ENCODE measurements around the gene ALCAM. TPM values are rescaled to one million over a fixed set of nuclear protein-coding genes. Genes with fewer than 3 reads are reported as not detected.
A peak's percentile ranks its signal among the peaks of the same experiment; 100 is the strongest.

Gene ALCAM
- total RNA-seq, 1 experiment from 2014 or later, result 36.8 TPM

DNA sequence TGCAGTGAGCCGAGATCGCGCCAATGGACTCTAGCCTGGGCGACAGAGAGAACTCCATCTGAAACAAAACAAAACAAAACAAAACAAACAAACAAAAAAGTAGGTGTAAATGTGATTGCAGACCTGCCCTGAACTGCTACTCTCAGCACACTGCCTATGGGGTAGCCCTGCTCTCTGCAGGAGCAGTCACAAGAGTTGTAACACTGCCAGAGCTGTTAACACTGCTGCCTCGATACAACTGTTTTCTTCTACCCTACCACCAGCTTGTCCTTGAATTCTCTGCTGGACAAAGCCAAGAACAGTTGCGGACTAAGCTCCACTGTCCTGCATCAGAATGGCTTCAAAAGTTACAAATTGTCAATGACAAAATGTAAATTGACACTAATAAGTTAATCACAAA, 89.3 kb downstream of the ALCAM start:
- H3K4me1 ChIP-seq (ENCODE audit: insufficient read depth, low read length, poor library complexity, severe bottlenecking), result peaks cover 11% of the 10 kb centered on the region
- no peaks in the 10 kb centered on the region for H3K27me3 ChIP-seq (replicated peaks; ENCODE audit: insufficient read depth, low read depth, low read length, poor library complexity)
- intact Hi-C loops (cut with micrococcal nuclease; ENCODE audit: unreplicated experiment), result no loop called here
- BruUV-seq (replicated peaks), result no TSS peak
- H3K9me3 ChIP-seq (ENCODE audit: low read depth, low read length, poor library complexity, severe bottlenecking), result no peaks in the 10 kb centered on the region
- ChIA-PET POLR2A (ENCODE audit: low non-redundant PET) (no interaction called here), CTCF (no interaction called here)
- no peak for TF ChIP-seq EZH2 (IDR thresholded peaks at IDR 0.05; ENCODE audit: borderline replicate concordance, low read depth, low read length, poor library complexity, severe bottlenecking)
- TF ChIP-seq, protein P1, sequence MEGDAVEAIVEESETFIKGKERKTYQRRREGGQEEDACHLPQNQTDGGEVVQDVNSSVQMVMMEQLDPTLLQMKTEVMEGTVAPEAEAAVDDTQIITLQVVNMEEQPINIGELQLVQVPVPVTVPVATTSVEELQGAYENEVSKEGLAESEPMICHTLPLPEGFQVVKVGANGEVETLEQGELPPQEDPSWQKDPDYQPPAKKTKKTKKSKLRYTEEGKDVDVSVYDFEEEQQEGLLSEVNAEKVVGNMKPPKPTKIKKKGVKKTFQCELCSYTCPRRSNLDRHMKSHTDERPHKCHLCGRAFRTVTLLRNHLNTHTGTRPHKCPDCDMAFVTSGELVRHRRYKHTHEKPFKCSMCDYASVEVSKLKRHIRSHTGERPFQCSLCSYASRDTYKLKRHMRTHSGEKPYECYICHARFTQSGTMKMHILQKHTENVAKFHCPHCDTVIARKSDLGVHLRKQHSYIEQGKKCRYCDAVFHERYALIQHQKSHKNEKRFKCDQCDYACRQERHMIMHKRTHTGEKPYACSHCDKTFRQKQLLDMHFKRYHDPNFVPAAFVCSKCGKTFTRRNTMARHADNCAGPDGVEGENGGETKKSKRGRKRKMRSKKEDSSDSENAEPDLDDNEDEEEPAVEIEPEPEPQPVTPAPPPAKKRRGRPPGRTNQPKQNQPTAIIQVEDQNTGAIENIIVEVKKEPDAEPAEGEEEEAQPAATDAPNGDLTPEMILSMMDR (conservative IDR thresholded peaks at IDR 0.05; ENCODE audit: low read depth, low read length), result no peak
- no peaks in the 10 kb centered on the region for H3K36me3 ChIP-seq (ENCODE audit: insufficient read depth, low read length, poor library complexity, severe bottlenecking)
- H3K4me3 ChIP-seq (ENCODE audit: low read depth, low read length, poor library complexity, severe bottlenecking), result no peak overlapping the region
- no peak overlapping the region for H3K27ac ChIP-seq (ENCODE audit: low read depth, low read length, poor library complexity, severe bottlenecking)
- DNase-seq (ENCODE audit: low spot score), result no peak

DNA sequence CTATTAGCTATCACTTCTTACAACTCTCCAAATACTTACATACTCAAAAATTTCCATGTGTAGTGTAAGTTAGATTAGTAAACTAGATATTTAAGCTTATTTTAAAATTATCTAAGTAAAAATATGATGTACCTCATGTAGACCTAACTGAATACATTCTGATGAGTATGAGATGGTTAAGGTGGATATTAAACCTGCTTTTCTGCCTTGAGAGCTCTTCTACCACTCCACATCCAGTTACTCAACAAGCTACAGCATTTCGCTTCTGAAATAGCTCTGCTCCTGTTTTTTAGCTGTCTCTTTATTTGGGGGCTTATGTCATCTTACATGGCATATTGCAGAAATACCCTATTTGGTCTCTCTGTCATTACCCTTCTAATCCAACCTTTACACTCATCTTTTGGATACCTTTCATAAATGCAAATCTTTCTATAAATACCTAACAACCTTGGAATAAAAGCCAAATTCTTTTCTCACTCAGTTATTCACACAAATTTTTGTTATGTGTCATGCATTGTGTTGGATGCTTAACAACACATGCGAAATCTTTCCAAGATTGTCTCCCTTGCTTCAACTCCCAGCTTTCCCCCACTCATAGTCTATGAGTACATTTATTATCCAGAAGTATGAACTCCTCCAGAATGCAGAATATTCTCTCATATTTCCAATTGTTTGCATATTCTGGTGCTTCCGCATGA, 92.0 kb downstream of the ALCAM start:
- H3K4me1 ChIP-seq (ENCODE audit: insufficient read depth, low read length, poor library complexity, severe bottlenecking), result peaks cover 11% of the 10 kb centered on the region
- TF ChIP-seq EZH2 (IDR thresholded peaks at IDR 0.05; ENCODE audit: borderline replicate concordance, low read depth, low read length, poor library complexity, severe bottlenecking), result no peak
- TF ChIP-seq, protein P1 (conservative IDR thresholded peaks at IDR 0.05; ENCODE audit: low read depth, low read length), result no peak
- no TSS peak for BruUV-seq (replicated peaks)
- no peak overlapping the region for H3K27ac ChIP-seq (ENCODE audit: low read depth, low read length, poor library complexity, severe bottlenecking)
- no peaks in the 10 kb centered on the region for H3K36me3 ChIP-seq (ENCODE audit: insufficient read depth, low read length, poor library complexity, severe bottlenecking)
- H3K27me3 ChIP-seq (replicated peaks; ENCODE audit: insufficient read depth, low read depth, low read length, poor library complexity), result no peaks in the 10 kb centered on the region
- H3K4me3 ChIP-seq (ENCODE audit: low read depth, low read length, poor library complexity, severe bottlenecking), result no peak overlapping the region
- ChIA-PET CTCF (no interaction called here), POLR2A (ENCODE audit: low non-redundant PET) (no interaction called here)
- intact Hi-C loops (cut with micrococcal nuclease; ENCODE audit: unreplicated experiment), result no loop called here
- DNase-seq (ENCODE audit: low spot score), result no peak
- H3K9me3 ChIP-seq (ENCODE audit: low read depth, low read length, poor library complexity, severe bottlenecking), result no peaks in the 10 kb centered on the region

DNA sequence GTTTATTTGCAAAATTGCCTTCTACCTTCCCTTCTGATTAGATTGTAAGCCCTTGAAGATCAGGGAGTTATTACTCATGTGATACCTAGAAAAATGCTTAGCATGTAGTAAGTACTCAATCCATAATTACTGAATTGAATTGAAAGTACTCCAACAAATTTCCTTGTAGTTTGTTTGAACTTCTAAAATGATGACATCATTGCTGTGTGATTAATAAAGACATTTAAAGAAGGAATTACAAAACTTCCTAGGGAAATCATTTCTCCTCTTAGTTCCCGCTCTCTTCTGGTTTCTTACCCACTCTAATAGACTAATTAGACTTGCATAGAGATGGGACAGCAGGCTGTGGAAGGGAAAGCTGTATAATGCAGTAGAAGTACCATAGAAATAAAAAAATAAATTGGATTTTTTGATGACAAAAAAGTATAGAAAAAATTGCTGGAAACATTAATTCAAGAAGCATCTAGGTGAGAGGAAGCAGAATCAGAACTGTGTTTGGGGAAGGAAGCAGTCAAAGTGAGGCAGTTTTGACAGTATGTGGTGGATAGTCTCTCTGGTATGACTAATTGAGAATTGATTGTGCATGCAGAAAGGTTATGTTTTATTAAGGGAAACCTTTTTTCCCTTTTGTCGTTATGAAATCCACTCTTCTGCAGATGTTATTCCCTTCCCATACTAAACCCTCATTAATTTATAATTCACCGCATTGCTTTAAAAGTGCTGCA, 93.0 kb downstream of the ALCAM start:
- DNase-seq (ENCODE audit: low spot score), result no peak
- BruUV-seq (replicated peaks), result no TSS peak
- TF ChIP-seq EZH2 (IDR thresholded peaks at IDR 0.05; ENCODE audit: borderline replicate concordance, low read depth, low read length, poor library complexity, severe bottlenecking), result no peak
- TF ChIP-seq, protein P1 (conservative IDR thresholded peaks at IDR 0.05; ENCODE audit: low read depth, low read length), result no peak
- Histone ChIP-seq H3K9me3 (ENCODE audit: low read depth, low read length, poor library complexity, severe bottlenecking) (no peaks in the 10 kb centered on the region), H3K4me3 (ENCODE audit: low read depth, low read length, poor library complexity, severe bottlenecking) (no peak overlapping the region), H3K4me1 (ENCODE audit: insufficient read depth, low read length, poor library complexity, severe bottlenecking) (peaks cover 11% of the 10 kb centered on the region), H3K27ac (ENCODE audit: low read depth, low read length, poor library complexity, severe bottlenecking) (peak overlapping the region; percentile 39), H3K27me3 (replicated peaks; ENCODE audit: insufficient read depth, low read depth, low read length, poor library complexity) (no peaks in the 10 kb centered on the region), H3K36me3 (ENCODE audit: insufficient read depth, low read length, poor library complexity, severe bottlenecking) (no peaks in the 10 kb centered on the region)
- intact Hi-C loops (cut with micrococcal nuclease; ENCODE audit: unreplicated experiment), result no loop called here
- POLR2A ChIA-PET (ENCODE audit: low non-redundant PET), result no interaction called here
- CTCF ChIA-PET, result no interaction called here
